ENCODE results near the gene CEL.

DNA sequence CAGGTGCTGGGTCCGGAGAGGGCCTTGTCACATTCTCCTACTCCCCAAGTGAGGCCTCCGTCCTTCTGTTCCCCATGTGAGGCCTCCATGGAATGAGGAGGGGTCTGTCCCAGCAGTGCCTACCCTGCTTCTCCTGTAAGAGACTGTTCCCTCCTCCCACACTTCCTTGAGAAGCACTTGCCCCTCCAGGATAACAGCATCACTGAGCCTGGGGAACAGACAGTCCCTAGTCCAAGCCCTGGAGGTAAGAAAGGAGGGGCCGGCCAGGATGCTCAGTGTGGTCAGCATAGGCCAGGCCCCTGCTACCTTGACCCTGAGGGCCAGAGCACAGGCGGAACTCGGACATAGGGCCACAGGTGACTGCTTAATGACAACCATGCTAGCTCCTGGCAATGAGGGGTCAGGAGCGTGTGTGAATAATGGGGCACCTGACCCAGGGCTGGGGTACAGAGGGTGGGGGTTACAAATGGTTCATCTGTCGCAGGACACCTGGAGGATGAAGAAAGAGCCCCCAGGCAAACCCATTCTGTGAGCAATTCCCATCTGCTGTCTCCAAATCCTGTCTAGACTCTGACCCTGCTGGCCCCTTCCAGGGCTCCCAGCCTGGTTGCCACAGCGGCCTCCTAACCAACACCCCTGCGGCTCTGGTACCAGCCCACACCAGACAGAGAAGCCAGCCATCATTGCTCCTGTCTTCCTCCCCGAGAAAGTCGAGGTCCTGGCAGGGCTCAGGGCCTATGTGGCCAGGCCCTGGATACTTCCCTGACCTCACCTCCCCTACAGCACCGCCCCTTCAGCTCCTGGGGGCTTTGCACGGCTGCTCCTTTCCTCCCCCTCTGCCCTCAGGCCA, 39.0 kb downstream of the CEL start:
- TF ChIP-seq EZH2 (IDR thresholded peaks at IDR 0.05) (no peak), POLR2AphosphoS5 (IDR thresholded peaks at IDR 0.05; ENCODE audit: borderline replicate concordance, low read depth, low read length) (no peak)

Data from SK-N-MC (cell line).